ENCODE data around the gene PPARG.

GRCh38 chr3:12375572-12375971 lies 86.7 kb downstream of the PPARG start:
- TF ChIP-seq POLR2A (IDR thresholded peaks at IDR 0.05) = no peak
- TF ChIP-seq CTCF (IDR thresholded peaks at IDR 0.05) = no peak

Measured in suprapubic skin (tissue), 3 donors.